22Rv1 (cell line): Measurements from ENCODE around the gene KIF20B.

Experiments
- CTCF ChIP-seq: fragments of 450-650 bp; IDR thresholded peaks from 2 replicates; pipeline ENCODE4 v1.5.1; 2017; ENCODE audit warnings: mild to moderate bottlenecking
- ZFX ChIP-seq: fragments of 450-650 bp; IDR thresholded peaks from 2 replicates; pipeline ENCODE4 v1.6.1; 2017; ENCODE audit warnings: antibody characterized with exemption, borderline replicate concordance

GRCh38 chr10:89771684-89772083, 70.3 kb downstream of the KIF20B start:
- TF ChIP-seq CTCF = no peak
- no peak for TF ChIP-seq ZFX
